Mesenteric fat pad (tissue), 1 donor: ENCODE data around the gene TSNAX. TPM values are rescaled to one million over a fixed set of nuclear protein-coding genes. Genes with fewer than 3 reads are reported as not detected.
A peak's percentile ranks its signal among the peaks of the same experiment; 100 is the strongest.
"Not testable (repeated sequence)": the region's sequence is repeated elsewhere in the genome, so short reads cannot be mapped to it uniquely, and the experiment has no call there.

Experiments
- DNase-seq: peaks from one replicate; pipeline ENCODE4 v3.0.0-alpha.2; 2020; ENCODE audit warnings: low spot score
- long read RNA-seq: library from polyadenylated mRNA; unstranded; transcript quantifications from one replicate; pipeline ENCODE4 v2.0.0, GENCODE V29; 2020
- total RNA-seq: library from RNA; stranded (reverse); fragmentation: NEBNext Ultra II Directional; extraction: Animal tissue kit (Norgen Biotek cat#: 25700); gene quantifications from one replicate; pipeline ENCODE4 v1.2.1, GENCODE V29; 2021
- donor health status: DM: yes; HTN: yes; CAD: no.

The TSNAX gene
- 36.6 TPM for total RNA-seq
- long read RNA-seq, transcript TSNAX-201 (6 exons, 2,650 nt), result major isoform, 149 of 163 reads
- long read RNA-seq, partial matches to known transcripts, result 5 of 163 reads
- long read RNA-seq, other reads (novel, unspliced or antisense), result 9 of 163 reads

- DNase-seq, result peak; percentile 97
These were observed at the start of gene TSNAX for GRCh38 chr1:231528172-231529029. TSS of gene TSNAX (plus strand) at chr1:231528669. CDS start at chr1:231528811, 142 bp downstream.

- DNase-seq, result no peak
These were observed 49.7 kb upstream of the TSNAX start for GRCh38 chr1:231478811-231479210.

DNA sequence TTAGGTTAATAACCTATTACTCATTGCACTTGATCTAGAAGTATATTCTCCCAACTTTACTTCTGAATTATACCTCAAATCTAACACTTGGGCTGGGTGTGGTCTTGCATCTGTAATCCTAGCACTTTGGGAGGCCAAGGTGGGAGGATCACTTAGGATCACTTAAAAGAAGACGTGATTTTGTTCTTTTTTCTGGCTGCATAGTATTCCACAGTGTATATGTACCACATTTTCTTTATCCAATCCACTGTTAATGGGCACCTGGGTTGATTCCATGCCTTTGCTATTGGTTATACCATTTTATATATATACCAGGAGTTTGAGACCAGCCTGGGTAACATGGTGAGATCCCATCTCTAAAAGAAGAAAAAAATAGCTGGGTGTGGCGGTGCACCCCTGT is 48.5 kb upstream of the TSNAX start:
- no peak for DNase-seq

- DNase-seq, result no peak
These were observed 47.2 kb upstream of the TSNAX start for GRCh38 chr1:231481289-231481688.

DNA sequence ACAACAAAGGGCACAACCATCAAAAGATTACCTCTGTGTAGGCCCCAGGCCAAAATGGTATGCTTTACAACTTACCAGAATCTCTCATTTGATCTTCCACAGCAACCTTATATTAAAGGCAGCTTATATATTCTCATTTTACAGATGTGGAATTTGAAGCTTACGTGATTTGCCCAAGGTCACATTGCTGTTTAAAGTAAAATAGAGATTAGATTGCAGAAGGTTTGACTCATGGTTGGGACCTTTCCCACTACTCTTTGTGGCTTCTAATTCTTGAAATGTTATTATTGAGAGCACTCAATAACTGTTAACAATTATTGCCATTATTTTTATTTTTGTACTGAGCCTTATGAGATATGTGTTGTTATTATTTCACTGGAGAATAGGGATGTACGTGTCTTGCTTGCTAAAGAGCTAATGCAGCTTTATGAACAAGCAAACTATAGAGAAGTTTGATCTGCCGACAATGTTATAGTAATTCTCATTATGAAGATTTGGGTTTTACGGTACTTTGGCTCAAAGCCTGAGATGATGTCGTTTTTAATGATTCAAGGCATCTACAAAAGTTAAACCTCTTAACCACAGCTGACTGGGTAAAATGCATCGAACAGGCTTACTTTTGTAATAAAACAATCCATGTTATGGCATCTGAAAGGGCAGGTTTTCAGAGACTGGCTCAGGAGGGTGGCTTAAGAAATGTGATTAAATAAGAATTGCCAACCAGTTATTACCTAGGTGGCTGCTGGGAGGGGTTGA is 43.3 kb upstream of the TSNAX start:
- DNase-seq, result no peak

DNA sequence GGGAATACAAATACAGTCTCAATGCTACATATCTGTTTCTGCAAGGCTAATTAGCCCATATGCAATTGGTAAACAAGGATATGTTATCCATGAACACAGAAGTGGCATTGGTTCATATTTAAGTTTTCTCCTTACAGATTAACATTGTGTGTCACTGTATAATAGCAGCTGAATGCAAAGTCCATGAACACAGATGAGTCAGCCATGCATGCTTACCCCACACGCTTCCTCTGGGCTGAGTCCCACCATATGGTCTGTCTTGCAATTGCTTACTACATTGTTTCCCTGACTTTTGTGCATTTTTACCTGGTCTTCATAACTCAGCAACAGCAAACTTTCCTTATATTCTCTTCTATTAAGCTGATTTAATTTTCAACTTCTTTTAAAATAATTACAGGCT is 41.5 kb upstream of the TSNAX start:
- no peak for DNase-seq

DNA sequence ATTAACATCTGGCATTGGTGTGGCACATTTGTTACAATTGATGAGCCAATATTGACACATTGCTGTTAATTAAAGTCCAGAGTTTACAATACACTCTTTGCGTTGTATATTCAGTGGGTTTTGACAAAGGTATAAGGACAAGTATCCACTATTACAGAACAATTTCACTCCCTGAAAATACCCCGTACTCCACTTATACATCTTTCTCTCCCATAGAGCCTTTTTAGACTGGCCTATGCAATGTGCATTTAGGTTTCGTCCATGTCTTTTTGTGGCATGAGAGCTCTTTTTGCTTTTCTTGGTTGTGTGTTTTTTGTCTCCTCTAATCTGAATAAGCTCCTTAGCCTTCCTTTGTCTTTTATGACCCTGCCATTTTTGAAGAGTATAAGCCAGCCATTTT is 40.6 kb upstream of the TSNAX start:
- no peak for DNase-seq

DNA sequence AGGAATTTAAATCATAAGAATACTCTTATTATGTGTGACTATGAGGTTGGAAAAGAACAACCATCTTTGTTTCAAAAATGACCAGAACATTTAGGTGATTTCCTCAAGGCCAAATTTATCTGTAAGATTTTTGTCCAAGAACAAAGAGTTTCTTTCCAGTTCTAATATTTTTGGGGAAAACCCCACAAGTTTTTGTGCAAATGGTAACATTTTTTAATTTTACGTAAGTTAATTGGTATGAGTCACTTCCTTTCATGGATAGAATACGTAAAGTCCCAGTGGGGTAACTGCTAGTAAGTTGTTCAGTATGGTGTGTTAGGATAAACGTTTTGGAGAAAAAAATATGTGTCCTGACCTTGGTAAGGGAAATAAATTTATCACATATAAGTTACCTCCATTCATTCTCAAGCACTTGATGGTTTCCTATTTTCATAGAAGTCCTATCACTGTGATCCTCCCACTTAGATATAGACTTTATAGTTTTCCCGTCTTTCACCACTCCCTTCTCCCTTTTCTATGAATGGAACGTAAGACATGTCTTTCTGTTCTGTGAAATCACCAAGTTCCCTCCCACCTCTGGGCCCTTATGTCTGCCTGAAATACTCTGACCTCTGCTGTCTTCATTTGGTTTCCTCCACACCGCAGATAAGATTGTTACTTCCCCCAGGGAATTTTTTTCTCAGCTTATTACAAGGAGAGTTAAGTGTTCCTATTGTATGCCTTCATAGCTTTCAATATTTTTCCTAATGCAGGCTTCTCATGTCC is 34.9 kb upstream of the TSNAX start:
- DNase-seq, result no peak

DNA sequence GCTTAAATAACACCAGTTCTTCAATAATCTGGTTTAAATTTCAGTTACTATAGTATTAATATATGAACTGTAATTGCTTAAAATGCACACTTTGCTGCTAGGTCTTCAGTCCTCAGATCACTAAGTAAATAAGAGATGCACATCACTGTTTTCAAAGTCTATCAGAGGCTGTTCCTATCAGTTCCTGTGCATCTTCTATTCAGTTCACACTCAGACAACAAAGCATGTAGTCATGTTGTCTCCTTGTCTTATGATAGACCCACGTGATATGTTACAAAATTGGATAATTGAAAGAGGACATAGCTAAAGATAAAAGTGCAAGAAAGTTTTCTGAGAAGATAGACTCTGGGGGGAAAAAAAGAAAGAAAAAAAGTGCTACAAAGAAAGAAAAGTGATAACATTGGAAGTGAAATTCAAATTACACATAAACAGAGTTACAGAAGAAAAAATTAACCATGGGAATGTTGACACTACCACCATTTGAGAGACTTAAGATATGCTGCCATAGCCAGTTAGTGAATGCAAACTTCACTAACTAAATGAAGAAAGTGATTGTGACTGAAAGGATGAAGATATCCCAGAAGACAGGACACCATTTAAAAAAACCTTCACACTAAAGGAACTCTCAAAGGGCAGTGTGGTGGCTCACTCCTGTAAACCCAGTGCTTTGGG is 33.9 kb upstream of the TSNAX start:
- no peak for DNase-seq

DNA sequence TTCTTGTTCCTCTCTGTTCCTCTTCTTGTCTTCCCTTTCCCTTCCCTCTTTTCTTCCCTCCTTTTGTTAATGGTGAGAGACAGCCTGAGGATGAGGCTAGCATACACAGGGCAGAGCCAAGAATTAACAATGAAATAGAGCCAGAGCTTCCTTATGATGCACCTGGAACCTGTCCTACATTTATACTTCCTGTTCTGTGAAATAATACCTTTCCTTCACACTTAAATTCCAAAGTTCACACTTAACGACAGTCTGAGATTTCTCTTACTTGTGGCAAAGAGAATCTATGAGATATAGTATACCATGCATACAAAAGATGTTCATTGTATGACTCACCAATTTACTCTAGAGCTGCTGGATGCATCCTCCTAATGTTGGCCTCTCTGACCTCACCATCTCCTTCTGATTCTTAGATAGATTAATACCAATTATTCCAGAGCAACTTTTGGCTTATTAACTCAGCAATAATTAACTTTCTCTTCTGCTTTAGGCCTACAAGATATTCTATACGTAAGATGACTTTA is 30.8 kb upstream of the TSNAX start:
- no peak for DNase-seq

DNA sequence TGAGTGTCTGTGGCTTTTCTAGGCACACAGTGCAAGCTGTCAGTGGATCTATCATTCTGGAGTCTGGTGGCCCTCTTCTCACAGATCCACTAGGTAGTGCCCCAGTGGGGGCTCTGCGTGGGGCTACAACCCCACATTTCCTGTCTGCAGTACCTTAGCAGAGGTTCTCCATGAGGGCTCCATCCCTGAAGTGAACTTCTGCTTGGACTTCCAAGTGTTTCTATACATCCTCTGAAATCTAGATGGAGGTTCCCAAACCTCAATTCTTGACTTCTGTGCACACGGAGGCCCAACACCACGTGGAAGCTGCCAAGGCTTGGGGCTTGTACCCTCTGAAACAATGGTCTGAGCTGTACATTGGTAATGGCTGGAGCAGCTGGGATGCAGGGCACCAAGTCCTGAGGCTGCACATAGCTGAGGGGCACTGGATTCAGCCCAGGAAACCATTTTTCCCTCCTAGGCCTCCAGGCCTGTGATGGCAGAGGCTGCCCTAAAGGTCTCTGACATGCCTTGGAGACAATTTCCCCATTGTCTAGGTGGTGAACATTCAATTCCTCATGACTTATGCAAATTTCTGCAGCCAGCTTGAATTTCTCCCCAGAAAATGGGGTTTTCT is 29.2 kb upstream of the TSNAX start:
- DNase-seq, result no peak

DNA sequence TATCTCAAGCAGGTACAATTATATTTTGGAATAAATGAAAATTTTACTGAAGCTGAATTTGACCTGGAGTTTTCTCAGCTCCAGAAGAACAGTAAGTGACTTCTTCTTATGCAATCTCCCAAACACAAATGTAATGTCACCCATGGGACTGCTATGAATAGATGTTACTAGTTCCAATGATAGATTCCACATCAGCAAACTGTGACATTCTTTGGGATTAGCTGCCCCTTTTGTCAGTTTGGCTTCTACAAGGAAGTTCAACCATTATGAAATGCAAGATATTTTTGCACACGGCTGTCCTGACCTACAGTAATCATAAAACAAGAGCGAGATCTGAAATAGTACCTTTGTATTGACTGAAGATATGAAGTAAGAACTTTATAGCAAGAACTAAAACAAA is 27.8 kb upstream of the TSNAX start:
- DNase-seq, result no peak

GRCh38 chr1:231503168-231503567 is 25.3 kb upstream of the TSNAX start:
- DNase-seq, result not testable (repeated sequence)

GRCh38 chr1:231507476-231508355 is 20.8 kb upstream of the TSNAX start:
- no peak for DNase-seq

DNA sequence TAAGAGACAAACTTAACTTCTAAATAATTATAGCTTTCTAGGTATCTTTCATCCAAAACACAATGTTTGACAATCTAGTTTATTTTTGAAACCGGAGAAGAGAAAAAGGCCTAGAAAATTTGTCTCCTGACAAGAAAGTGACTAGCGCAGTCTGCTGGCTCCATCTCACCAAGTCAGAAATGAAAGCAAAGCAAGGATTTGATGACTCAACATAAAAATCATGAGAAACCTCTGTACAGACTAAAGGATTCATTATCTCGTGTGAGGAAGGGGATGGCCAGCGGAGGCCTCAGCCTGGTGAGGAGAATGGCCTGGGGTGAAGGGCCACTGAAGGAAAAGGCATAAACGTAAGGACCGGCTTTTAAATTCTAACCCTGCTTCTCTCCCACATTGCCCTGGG is 20.0 kb upstream of the TSNAX start:
- DNase-seq, result no peak

- no peak for DNase-seq
These were observed 19.5 kb upstream of the TSNAX start for GRCh38 chr1:231508941-231509340.

- DNase-seq, result no peak
These were observed 16.2 kb upstream of the TSNAX start for GRCh38 chr1:231512147-231512698.

DNA sequence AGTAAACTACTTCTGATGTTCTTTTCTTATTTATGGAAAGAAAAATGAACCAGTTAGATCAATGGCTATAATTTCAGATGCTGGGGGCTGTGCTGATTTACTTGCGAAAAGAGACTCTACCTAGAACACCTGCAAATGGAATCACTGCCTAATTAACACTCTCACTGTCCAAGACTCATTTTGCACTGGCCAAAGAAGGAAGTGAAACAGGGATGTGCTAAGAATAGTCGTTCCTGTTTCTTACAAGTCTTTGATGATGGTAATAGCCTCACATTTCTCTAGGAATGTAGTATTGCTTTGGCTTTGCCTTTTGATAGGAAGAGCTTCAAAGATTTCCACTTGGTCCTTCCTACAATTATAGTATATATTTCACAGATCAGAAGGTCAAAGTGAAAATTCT is 12.7 kb upstream of the TSNAX start:
- no peak for DNase-seq

GRCh38 chr1:231517076-231517475 is 11.4 kb upstream of the TSNAX start:
- DNase-seq, result no peak
